Endothelial cell of umbilical vein (primary cell): ENCODE results near the gene MYH10.

Experiments used
- CTCF ChIP-seq, 2 donors: IDR thresholded peaks; 1 replicate in 1 of 2; 2 replicates in 1 of 2; pipeline ENCODE4 v1.5.1; 2011; ENCODE audit warnings: low read length in 2 of 2, mild to moderate bottlenecking in 2 of 2, moderate library complexity in 2 of 2, control low read depth in 1 of 2, inconsistent platforms in 1 of 2, low read depth in 1 of 2; ENCODE audit not compliant: insufficient read depth in 1 of 2; ENCODE audit errors: extremely low read depth in 1 of 2
- EZH2 ChIP-seq: IDR thresholded peaks from 2 replicates; pipeline ENCODE4 v1.6.1; 2012; ENCODE audit warnings: borderline replicate concordance, low read depth, mild to moderate bottlenecking, moderate library complexity, low read length, inconsistent platforms; ENCODE audit not compliant: severe bottlenecking
- FOS ChIP-seq: IDR thresholded peaks from 2 replicates; pipeline ENCODE4 v1.6.1; 2011; ENCODE audit warnings: mild to moderate bottlenecking, low read length, moderate library complexity, borderline replicate concordance; ENCODE audit not compliant: insufficient read depth
- GATA2 ChIP-seq: IDR thresholded peaks from 2 replicates; pipeline ENCODE4 v1.7.0; 2011; ENCODE audit warnings: low read depth, mild to moderate bottlenecking, moderate library complexity, mixed read lengths, low read length; ENCODE audit not compliant: insufficient read length, insufficient read depth
- JUN ChIP-seq: IDR thresholded peaks from 2 replicates; pipeline ENCODE4 v1.6.1; 2011; ENCODE audit warnings: borderline replicate concordance, low read depth; ENCODE audit not compliant: insufficient read length, insufficient read depth
- MAX ChIP-seq: IDR thresholded peaks from 2 replicates; pipeline ENCODE4 v1.6.1; 2011; ENCODE audit not compliant: insufficient read depth, insufficient read length
- MYC ChIP-seq: IDR thresholded peaks from one replicate; pipeline ENCODE4 v1.6.1; 2011; ENCODE audit warnings: mild to moderate bottlenecking, low read depth, low read length
- POLR2A ChIP-seq: IDR thresholded peaks from 2 replicates; pipeline ENCODE4 v1.6.1; 2012; ENCODE audit warnings: low read depth, mild to moderate bottlenecking, control low read depth, low read length
- POLR2AphosphoS5 ChIP-seq: IDR thresholded peaks from 2 replicates; pipeline ENCODE4 v1.6.1; 2012; ENCODE audit warnings: low read depth, mild to moderate bottlenecking, control low read depth, low read length, moderate library complexity; ENCODE audit not compliant: insufficient read depth

GRCh38 chr17:8664456-8665126 lies 34.1 kb upstream of the MYH10 start:
- no peak for TF ChIP-seq CTCF (IDR thresholded peaks at IDR 0.05; ENCODE audit: extremely low read depth in 1 of 2, insufficient read depth in 1 of 2, low read depth in 1 of 2, low read length in 2 of 2)
- TF ChIP-seq EZH2 = no peak
- TF ChIP-seq POLR2AphosphoS5 = no peak
- no peak for TF ChIP-seq POLR2A
- TF ChIP-seq MAX = no peak
- no peak for TF ChIP-seq GATA2
- no peak for TF ChIP-seq MYC
- TF ChIP-seq JUN = no peak
- TF ChIP-seq FOS = no peak
